Measurements from ENCODE around the gene UNG. TPM values are rescaled to one million over a fixed set of nuclear protein-coding genes. Genes with fewer than 3 reads are reported as not detected.

UNG gene
- total and polyA plus RNA-seq, 9 of the 15 experiments (the other 6 are each of a cell fraction or from before 2014, with no cell fraction given), result 8.4 to 59.8 (median 41.0) TPM

DNA sequence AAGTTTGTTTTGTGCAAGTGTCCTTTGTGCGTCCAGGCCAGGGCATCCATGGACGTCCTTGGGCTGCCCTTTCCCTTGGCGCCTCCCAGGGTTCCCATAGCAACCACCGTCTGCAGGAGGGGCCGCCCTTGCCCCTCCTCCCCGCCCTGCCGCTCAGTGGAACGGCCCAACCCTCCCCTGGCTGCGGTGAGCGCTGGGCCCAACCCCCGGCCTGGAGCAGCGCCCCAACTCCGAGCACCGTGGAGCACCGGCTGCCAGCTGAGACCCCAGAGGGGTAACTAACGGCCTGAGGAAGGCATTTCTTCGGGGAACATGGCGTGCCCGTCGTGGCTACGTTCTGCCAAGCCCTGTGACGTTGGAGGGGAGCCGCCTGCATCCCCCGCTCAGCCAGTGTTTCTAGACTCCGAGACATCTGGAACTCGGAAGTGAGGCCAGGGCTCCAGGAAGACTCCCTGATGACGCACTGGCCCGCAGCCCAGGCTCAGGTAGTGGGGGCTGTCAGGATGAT, 13.6 kb downstream of the UNG start (continued):
- no peak for TF ChIP-seq PBX2 (CRISPR knock-in tag; IDR thresholded peaks at IDR 0.05; ENCODE audit: low read depth)
- TF ChIP-seq PBX2 (tag; conservative IDR thresholded peaks at IDR 0.05; ENCODE audit: low read depth), result no peak
- TF ChIP-seq, protein P1, sequence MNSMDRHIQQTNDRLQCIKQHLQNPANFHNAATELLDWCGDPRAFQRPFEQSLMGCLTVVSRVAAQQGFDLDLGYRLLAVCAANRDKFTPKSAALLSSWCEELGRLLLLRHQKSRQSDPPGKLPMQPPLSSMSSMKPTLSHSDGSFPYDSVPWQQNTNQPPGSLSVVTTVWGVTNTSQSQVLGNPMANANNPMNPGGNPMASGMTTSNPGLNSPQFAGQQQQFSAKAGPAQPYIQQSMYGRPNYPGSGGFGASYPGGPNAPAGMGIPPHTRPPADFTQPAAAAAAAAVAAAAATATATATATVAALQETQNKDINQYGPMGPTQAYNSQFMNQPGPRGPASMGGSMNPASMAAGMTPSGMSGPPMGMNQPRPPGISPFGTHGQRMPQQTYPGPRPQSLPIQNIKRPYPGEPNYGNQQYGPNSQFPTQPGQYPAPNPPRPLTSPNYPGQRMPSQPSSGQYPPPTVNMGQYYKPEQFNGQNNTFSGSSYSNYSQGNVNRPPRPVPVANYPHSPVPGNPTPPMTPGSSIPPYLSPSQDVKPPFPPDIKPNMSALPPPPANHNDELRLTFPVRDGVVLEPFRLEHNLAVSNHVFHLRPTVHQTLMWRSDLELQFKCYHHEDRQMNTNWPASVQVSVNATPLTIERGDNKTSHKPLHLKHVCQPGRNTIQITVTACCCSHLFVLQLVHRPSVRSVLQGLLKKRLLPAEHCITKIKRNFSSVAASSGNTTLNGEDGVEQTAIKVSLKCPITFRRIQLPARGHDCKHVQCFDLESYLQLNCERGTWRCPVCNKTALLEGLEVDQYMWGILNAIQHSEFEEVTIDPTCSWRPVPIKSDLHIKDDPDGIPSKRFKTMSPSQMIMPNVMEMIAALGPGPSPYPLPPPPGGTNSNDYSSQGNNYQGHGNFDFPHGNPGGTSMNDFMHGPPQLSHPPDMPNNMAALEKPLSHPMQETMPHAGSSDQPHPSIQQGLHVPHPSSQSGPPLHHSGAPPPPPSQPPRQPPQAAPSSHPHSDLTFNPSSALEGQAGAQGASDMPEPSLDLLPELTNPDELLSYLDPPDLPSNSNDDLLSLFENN (IDR thresholded peaks at IDR 0.05; ENCODE audit: low read depth in 2 of 2, low read length in 2 of 2), result peak in 1 of 2 experiments; percentile 14; a peak in 1 of 4 replicates
- peak; percentile 94 for TF ChIP-seq CTBP1 (IDR thresholded peaks at IDR 0.05; ENCODE audit: borderline replicate concordance)
- TF ChIP-seq, protein P2, sequence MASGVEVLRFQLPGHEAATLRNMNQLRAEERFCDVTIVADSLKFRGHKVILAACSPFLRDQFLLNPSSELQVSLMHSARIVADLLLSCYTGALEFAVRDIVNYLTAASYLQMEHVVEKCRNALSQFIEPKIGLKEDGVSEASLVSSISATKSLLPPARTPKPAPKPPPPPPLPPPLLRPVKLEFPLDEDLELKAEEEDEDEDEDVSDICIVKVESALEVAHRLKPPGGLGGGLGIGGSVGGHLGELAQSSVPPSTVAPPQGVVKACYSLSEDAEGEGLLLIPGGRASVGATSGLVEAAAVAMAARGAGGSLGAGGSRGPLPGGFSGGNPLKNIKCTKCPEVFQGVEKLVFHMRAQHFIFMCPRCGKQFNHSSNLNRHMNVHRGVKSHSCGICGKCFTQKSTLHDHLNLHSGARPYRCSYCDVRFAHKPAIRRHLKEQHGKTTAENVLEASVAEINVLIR (CRISPR knock-in tag; IDR thresholded peaks at IDR 0.05), result 0 out of 2 replicates have a peak, but pooled peaks have one; percentile 16
- TF ChIP-seq RFX1 (IDR thresholded peaks at IDR 0.05), result peak; percentile 96
- TF ChIP-seq SMC3 (conservative IDR thresholded peaks at IDR 0.05; ENCODE audit: insufficient read depth, low read depth, low read length), result no peak
- TF ChIP-seq NEUROD1 (IDR thresholded peaks at IDR 0.05; ENCODE audit: borderline replicate concordance, low read depth, low read length, partially characterized antibody), result peak; percentile 49
- peak; percentile 79 for TF ChIP-seq TFAP4 (CRISPR knock-in tag; IDR thresholded peaks at IDR 0.05; ENCODE audit: borderline replicate concordance)
- peak; percentile 36; the same call in 1 of the 2 replicates for TF ChIP-seq MBD2 (IDR thresholded peaks at IDR 0.05; ENCODE audit: borderline replicate concordance, low read depth)
- TF ChIP-seq SUPT5H (IDR thresholded peaks at IDR 0.05), result peak; percentile 61
- TF ChIP-seq, protein P3, sequence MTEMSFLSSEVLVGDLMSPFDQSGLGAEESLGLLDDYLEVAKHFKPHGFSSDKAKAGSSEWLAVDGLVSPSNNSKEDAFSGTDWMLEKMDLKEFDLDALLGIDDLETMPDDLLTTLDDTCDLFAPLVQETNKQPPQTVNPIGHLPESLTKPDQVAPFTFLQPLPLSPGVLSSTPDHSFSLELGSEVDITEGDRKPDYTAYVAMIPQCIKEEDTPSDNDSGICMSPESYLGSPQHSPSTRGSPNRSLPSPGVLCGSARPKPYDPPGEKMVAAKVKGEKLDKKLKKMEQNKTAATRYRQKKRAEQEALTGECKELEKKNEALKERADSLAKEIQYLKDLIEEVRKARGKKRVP (CRISPR knock-in tag; IDR thresholded peaks at IDR 0.05), result 0 out of 2 replicates have a peak, but pooled peaks have one; percentile 31
- TF ChIP-seq, protein P4, sequence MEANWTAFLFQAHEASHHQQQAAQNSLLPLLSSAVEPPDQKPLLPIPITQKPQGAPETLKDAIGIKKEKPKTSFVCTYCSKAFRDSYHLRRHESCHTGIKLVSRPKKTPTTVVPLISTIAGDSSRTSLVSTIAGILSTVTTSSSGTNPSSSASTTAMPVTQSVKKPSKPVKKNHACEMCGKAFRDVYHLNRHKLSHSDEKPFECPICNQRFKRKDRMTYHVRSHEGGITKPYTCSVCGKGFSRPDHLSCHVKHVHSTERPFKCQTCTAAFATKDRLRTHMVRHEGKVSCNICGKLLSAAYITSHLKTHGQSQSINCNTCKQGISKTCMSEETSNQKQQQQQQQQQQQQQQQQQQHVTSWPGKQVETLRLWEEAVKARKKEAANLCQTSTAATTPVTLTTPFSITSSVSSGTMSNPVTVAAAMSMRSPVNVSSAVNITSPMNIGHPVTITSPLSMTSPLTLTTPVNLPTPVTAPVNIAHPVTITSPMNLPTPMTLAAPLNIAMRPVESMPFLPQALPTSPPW (CRISPR knock-in tag; IDR thresholded peaks at IDR 0.05), result peak; percentile 91
- no peak for TF ChIP-seq SLC30A9 (CRISPR knock-in tag; IDR thresholded peaks at IDR 0.05)
- no peak for TF ChIP-seq POU5F1 (IDR thresholded peaks at IDR 0.05; ENCODE audit: borderline replicate concordance, low read depth, low read length, partially characterized antibody)
- TF ChIP-seq RBFOX2 (IDR thresholded peaks at IDR 0.05; ENCODE audit: low read depth, low read length), result peak; percentile 75

Measured in K562 (cell line).